Gastrocnemius medialis (tissue), 4 donors: ENCODE data around the gene FITM1.

Source experiments
- CTCF ChIP-seq, 5 experiments: fragments of 450-650 bp in 3 of 5; fragments of 200-600 bp in 2 of 5; sonication (generic) in 2 of 5; IDR thresholded peaks in 4 of 5; conservative IDR thresholded peaks in 1 of 5; 1 replicate in 4 of 5; 2 replicates in 1 of 5; pipeline ENCODE4 v1.5.1; 2016 to 2019; ENCODE audit warnings: antibody characterized with exemption in 5 of 5, mild to moderate bottlenecking in 3 of 5, moderate library complexity in 3 of 5
- POLR2A ChIP-seq, 2 donors: fragments of 450-650 bp; IDR thresholded peaks; one replicate each; pipeline ENCODE4 v1.6.1; 2017; ENCODE audit warnings: antibody characterized with exemption in 2 of 2, mild to moderate bottlenecking in 2 of 2, moderate library complexity in 2 of 2

DNA sequence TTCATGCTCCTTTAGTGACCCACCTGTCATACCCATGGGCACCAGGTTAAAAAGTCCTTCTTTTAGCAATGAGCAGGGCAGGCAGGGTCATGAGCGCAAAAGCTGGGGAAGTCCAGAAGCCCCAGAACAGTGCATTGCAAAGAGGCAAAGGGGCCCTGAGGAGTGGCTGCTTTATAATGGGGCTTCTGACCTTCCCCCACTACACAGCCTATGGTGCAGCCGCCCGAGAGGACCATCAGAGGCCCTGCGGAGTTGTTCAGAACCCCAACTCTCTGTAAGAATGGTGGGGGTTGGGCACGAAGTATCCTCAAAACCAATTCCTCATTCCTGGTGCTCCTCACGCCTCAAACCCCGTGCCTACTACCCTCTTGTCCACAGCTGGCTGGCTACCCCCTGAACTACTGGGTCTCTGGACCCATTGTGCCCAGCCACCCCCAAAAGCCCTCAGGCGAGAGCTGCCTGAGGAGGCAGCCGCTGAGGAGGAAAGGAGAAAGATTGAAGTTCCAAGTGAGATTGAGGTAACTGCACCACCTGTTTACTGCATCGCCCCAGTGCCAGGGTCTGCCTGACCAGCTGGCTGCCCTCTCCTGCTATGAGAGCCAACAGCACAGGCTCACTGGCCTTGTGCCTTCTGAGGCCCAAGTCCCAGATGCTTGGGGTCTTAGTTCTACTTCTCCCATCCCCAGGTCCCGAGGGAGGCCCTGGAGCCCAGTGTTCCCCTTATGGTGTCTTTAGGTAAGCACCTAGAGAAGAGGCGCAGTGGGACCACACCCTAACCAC lies 48.1 kb downstream of the FITM1 start:
- no peak for TF ChIP-seq CTCF (IDR thresholded peaks at IDR 0.05 in 4 of 5, conservative IDR thresholded peaks at IDR 0.05 in 1 of 5)
- no peak for TF ChIP-seq POLR2A (IDR thresholded peaks at IDR 0.05)
